CD4-positive, alpha-beta T cell treated with Interleukin-21 for 1 hour (primary cell): ENCODE measurements around the gene CD69.

Source experiments
- DNase-seq: peaks from one replicate; pipeline ENCODE4 v3.0.0-alpha.2; 2020

The CD69 gene

DNA sequence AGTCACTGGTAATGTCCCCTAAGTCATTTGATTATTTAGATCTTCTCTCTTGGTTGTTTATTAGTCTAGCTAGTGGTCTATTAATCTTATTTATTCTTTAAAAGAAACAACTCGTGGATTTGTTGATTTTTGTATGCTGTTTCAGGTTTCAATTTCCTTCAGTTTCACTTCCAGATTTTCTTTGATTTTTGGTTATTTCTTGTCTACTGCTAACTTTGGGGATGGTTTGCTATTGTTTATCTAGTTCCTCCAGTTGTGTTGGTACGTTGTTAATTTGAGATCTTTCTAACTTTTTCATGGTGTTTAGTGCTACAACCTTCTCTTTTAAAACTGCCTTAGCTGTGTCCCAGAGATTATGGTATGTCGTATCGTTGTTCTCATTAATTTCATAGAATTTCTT, 18.5 kb upstream of the CD69 start:
- DNase-seq = no peak

DNA sequence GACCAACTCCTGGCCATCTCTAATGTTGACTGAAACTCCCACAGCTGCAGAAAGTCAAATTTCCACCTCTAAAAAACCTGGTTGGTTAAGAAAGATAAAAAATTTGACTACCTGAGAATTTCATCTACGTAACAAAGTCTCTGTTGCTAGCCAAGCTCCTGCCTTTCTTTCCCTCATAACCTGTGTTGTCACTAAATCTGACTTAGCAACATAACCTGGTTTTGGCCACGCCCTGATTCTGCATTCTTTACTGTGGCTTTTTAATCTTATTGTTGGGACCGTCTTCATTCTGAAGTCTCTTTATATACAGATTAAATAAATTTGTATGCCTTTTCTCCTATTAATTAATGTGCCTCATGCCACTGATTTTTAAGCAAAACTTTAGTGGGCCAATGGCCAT, 16.1 kb upstream of the CD69 start:
- peak; percentile 44 for DNase-seq

DNA sequence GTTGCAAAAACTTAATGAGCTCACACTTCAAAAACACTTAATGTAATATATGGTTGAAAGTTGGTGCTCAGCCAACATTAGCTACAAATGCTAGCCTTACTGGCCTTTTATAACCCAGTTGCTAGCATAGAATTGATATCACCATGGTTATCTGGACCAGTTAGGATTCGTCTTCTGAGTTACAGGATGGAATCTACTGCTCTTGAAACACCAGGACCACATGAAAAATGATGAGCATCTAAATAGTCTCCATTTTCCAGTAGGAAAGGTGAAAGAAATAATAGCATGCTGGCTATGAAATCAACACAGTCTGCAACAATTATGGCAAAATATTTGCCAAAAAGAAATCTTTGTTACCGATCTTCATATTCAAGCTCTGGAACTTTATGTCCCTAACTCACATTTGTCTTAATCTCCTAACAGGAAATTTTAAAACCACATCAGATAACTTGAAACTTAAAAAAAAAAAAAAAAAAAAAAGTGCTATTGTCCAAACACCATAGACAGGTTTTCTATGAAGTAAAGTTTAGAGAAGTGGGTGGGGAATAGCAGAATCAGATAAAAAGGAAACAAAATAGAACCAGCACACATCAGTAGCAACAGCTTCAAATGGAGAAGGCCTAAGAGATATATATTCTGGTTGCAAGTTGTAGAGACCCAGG, 12.6 kb upstream of the CD69 start:
- DNase-seq = peak; percentile 54

DNA sequence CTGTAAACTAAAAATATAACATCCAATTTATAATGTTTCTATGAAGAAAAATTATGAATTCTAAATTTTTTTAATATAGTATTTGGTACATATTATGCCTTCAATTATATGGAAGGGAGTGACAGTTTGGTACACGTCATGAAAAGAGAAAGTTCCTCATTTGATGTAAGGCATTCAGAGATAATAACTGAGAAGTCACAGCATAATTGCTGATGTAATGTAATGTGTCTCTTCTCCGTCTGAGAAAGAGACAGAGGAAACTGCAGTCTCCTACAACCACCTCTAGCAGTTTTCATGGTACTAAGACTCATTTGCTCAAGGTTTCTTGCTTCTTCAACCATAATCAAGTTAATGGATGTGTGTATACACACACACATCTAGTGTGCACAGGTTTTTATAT, 2.3 kb upstream of the CD69 start:
- peak; percentile 68 for DNase-seq

DNA sequence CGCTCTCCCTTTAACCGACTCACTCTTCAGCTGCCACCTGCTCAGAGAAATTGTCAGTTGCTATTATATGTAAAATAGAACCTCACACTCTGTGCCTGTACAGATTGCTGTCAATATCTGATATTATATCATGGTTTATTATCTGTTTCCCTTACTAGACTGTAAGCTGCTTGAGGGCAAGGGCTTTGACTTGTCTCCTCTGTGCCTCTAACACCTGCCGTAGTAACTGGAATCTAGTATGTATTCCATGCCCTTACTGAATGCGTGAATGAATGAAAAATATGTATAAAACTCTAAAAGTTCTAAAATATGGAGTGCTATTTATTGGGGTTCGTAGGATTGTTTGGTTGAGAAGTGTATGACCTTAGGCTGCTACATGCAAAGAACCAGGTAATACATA, 1.7 kb upstream of the CD69 start:
- DNase-seq = no peak

DNA sequence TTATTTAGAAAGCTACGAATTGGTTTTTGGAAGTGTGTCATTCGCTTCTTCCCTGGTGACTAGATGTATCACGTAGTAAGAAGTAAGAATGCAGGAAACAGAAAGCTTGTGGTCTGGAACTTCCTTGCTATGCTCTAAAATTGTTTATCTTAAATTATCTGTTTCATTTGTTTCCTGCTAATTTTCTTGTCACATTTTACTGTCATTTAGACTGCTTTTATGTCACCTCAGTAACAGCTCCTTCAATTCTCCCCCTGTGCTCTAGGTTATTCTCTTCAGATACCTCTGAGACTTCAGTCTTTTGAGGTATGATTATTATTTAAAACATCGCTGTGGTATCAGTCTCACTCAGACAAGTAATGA, 699 bp upstream of the CD69 start:
- DNase-seq = peak; percentile 87

DNA sequence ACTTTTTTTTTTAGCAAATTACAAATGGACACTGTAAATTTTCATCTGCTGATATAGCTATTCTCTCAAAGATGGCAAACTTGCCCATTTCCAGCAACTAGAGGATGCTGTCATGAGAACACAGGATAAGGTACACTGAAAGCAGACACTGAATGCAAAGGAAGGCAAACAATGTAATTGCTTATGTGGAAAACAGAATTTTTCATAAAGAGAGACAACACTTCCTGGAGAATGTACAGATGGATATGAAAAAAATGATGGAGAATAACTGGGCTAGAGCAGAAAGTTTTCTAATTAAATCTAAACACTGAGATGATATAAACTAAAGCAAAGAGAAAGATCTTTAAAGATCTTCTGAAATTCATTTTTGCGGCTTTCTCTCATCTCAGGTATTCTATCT, 581 bp downstream of the CD69 start:
- no peak for DNase-seq

DNA sequence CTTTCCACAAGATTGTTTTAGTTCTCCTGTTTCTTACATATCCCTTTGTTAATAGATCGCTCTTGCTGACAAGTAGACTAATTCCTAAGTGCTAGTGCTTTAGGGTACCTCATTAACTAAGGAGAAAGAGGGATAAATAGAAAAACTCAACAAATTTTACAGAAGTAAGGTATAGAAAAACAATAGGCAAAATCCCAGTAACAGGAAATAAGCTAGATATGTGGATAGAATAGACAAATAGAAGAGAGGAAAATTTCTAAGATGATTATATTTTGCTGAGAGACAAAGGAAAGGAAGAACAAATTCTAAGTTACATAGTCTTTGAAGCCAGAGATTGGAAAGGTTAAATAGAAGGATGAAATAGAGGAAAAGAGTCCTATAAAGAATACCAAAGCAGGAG, 1.0 kb downstream of the CD69 start:
- no peak for DNase-seq

DNA sequence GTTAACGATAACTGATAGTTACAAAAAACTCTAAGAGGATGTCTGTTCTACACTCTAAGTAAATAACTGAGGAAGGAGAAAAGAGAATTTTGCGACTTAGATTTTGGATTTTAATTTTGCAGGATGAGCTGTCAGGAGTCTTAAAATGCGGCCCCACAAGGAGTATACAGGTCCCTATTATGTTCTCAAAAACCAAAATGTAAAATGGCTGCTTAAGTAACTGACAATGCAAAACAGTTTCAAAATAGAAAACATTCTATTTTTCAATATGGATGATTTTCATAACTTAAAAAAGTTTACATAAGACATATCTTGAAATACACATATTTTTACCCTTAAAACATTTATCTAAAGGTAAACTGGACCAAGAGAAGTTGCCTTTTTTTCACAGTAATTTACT, 2.6 kb downstream of the CD69 start:
- peak; percentile 66 for DNase-seq

DNA sequence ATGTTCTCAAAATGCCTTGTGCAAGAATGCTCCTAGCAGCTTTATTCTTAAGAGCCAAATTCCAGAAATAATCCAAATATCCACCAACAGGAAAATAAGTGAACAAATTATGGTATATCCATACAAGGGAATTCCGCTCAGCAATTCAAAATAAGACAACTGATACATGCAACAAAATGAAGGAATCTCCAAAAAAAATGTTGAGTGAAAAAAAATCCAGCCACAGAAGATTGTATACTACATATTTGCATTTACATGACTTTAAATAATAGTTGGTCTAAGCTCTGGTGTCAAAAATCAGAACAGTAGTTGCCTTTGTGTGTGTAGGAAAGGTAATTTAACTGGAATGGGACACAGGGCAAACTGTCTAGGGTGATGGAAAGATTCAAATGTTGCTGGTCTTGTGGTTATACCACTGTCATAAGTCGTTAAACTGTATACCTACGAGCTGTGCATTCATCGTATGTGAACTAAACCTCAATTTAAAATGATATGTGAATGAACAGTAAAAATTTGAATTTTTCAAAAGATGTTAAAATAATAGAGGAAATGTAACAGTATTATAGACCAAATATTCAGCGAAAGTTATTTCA, 3.2 kb downstream of the CD69 start:
- DNase-seq = peak; percentile 72

DNA sequence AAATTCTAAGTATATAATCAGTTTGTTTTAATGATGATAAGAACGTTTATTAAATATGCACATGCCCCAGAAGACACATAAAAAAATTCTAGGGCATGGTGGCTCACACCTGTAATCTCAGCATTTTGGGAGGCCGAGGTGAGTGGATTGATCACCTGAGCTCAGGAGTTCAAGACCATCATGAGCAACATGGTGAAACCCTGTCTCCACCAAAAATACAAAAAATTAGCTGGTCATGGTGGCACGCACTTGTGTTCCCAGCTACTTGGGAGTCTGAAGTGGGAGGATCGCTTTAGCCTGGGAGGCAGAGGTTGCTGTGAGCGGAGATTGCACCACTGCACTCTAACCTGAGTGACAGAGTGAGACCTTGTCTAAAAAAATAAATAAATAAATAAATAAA, 4.0 kb downstream of the CD69 start:
- DNase-seq = no peak

DNA sequence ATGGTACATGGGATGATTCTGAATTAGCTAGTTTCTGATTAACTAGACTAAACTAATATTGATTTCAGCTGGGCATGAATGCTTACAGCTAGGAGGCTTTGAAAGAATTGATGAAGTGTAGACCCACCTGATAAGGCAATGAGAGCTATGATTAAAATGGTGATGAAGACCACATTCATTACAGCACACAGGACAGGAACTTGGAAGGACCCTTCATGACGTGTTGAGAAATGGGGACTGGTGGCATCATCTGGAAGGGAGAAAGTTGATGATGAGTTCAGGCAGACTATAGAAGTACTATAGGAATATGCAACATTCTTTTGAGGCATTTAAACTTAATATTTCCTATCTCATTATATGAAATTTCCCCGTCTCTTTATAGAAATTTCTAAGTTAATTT, 4.5 kb downstream of the CD69 start:
- no peak for DNase-seq

DNA sequence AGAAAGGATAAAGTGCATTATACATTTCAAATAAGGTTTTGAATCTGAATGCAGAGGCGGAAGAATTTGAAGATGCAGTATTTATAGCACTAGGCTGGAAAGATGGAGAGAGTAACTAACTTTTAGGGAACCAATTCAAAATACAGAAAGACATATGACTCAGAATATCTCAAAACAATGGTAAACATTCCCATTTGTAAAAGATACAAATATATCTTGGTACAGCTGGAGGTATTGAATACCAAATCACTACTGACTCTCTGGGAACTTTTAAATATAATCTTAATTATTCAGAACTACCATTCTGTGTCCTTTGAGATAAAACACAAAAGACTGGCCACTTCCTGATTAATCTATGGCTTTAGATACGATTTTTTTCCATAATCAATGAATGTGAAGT, 5.1 kb downstream of the CD69 start:
- DNase-seq = no peak

DNA sequence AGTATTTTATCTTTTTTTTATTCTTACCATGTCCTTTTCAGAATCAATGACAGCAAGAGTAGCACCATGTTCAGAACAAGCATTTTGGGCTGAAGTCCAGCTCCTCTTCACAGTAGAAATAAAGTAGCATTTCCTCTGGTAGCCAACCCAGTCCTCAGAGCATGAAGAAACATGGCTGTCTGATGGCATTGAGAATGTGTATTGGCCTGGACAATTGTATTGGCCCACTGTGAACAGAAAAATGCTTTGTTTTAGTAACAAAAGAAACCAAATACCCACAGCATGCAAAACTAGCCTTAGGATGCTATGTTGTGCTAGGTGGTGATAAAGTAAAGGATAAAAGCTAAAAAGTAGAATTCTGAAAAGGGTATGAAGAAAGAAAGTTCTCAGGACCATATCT, 5.7 kb downstream of the CD69 start:
- no peak for DNase-seq

DNA sequence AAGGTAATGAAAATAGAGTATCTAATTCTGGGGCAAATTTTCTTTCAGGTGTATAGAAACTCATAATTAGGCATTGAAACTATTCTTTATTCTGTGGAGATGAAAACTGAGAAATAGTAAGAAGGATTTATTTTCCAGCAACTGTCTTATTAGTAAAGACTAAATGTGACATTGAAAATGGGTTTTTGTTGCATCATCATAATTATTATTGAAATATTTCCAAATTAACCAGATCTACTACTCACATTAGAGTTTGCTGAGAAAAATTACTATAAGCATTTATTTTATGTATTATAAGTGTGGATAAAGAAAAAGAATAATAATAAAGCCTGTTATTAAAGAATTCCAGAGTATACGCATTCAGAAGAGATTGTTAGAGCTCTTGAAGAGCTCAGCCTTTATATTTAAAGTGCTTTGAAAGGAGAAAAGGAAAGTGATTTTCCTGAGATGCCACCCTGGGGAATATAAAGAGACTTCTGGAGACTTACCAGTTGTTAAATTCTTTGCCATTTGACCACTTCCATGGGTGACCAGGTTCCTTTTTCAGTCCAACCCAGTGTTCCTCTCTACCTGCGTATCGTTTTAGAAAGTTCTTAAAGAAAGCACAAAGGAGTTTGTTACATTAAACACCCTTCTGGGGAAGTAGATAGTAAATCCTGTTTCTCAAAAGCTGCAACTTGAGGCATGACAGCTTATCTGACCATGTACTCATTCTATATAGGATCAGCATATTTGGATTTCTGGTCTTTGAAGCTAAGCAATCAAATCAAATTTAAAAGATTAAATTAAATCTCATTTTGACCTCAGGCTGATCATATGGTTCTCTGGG, 6.4 kb downstream of the CD69 start:
- DNase-seq = no peak

DNA sequence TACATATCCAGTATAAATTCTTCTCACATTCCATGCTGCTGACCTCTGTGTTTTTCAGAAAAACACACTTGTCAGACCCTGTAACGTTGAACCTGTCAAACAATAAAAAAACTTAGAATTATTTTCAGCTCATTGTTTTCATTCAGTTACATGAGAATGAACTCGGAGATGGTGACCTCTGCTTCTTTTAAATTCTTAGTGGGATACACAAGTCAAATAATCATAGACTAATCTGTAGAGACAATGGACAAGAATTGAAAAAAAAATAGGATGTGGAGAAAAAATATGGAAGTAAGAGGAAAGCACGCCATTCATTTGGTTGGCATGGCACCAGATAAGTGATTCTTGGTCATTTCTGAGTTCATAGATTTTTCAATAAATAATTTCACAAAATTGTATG, 7.2 kb downstream of the CD69 start:
- DNase-seq = no peak

DNA sequence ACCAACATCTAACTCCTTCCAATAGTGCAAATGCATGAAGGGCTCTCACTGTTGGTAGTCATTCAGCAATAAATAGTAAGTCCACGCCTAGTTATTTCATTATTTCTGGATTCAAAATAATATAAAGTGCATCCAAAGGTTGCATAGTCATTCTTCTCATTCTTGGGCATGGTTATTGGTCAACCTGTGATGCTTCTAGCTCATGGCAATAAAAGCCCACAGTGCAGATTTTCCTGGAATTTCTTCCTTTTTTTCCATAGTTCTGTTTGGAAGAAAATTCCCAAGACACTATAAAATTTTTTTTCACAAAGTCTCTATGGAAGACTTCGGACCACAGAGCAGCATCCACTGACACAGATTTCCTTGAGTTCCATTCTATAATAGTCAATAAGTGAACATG, 7.6 kb downstream of the CD69 start:
- no peak for DNase-seq

DNA sequence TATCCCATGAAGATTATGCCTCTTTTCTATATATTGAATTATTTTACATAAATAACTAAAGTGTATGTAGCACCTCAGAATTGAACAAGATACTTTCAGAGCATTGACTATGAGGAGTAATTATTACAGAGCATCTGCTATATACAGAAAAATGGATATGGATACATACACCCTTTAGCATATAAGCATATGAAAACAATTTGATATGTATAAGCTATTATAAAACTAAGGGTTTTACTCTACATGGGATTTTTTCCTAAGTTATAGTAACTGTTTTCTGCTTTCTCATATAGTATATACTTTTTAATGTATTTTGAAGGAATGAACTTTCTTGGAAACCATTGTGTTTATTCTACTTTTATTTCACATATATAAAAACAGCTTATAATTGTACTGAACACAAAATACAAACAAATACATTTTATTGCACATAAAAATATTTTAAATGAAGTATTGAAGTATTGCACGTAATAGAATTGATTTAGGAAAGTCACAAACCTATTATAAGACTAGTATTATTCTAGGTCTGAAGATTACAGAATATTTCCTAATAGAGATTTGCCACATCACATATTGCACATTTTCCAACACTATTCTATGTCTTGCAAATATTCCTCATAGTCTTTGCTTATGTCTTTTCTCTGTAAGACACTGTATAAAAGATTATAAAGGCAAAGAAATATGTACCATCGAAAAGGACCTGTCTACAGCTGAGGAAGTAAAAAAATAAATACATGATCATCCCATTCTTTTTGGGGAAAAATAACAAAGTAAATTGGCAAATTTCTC, 8.4 kb downstream of the CD69 start:
- no peak for DNase-seq

DNA sequence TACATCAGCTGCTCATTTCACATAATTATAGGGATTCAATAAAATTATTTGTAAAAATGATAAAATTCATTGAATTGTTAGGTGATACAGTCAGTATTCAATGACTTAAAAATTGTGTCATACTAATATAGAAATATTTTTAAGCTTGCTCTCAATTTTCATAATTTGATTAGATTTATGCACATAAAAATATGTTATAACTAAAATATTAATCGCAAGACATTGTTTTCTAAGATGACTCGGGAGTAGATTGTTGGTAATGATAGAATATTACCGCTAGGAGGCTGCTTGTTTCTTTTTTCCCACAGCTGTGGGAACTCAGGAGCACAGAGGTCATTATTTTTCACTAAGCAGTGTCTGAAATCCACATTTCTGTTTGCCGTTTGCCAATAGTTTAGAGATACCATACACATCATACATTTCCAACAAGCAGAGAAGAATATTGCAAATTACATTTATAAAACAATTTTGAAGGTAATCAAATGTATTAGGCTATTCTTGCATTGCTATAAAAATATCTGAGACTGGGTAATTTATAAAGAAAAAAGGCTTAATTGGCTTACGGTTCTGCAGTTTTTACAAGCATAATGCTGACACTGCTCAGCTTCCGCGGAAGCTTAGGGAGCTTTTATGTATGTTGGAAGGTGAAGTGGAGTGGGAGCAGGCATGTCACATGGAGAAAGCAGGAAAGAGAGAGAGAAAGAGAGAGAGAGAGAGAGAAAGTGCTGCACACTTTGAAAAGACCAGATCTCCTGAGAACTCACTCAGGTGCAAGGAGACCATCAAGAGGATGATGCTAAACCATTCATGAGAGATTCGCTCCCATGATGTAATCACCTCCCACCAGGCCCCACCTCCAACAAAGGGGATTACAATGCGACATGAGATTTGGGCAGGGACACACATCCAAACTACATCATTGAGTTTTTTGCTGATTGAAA, 9.2 kb downstream of the CD69 start:
- DNase-seq = peak; percentile 87

DNA sequence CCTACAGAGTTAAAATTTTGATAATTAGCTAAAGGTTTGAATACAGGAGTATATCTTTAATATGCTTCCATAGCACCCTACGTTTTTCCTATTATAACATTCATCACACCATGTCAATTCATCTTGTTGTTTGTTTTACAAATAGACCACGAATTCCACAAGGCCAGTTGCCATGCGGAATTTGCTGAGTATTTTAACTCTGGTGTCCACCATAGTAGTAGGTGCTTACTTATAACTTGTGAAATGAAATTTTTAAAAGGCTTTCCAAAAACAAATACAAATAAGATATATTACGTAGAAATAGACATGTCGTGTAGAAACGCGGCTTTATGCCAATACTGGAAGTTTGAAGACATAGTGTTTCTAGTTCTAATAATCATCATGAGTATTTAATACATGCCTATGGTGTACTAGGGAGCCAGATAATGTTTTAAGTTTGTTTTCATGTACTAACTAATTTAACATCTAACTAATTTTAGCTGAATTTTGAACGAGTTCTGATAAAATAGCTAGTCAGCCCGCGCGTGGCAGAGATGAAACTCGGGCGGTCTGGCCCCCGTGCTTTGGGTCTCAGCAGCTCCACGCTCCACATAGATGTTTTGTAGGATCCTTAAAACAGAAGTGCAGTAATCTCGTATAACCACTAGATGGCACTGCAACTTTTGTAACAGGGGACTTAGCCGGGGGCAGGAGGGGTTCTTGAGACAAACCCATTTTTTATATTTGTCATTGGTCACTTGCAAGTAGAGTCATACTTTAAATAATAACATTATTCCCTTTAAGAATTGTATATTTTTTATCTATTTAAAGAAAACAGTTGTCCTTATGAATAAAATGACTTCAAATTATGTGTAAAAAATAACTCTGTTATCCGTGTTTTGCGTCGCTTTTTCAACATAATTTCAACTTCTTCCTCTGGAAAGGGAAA, 10.2 kb downstream of the CD69 start:
- peak; percentile 90 for DNase-seq

DNA sequence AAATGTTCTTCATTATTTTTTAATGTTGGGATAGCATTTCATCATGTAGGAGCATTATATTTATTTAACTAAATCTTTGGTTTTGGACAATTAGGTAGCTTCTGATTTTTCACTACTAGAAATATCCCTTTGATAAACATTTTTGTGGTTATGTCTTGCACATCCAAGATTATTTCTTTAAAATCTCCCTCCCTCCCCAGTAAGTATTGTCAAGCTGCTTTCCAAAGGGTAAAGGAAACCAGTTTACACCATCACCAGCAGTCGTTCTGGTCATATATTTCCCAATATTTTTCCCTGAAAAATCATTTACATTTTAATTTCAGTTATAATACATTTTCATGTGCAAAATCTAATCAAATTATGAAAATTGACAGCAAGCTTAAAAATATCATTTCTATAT, 11.1 kb downstream of the CD69 start:
- DNase-seq = no peak
